Astrocyte of the hippocampus (primary cell): ENCODE data around the gene CTXND1.
"Not testable (repeated sequence)": the region's sequence is repeated elsewhere in the genome, so short reads cannot be mapped to it uniquely, and the experiment has no call there.

Experiments
- DNase-seq: peaks from one replicate; pipeline ENCODE4 v3.0.0; 2011; ENCODE audit warnings: low read depth, low spot score

Gene CTXND1

GRCh38 chr15:80252121-80252518, at the start of gene CTXND1:
CTXND1 (minus strand) TSS chr15:80252213; CDS start chr15:80201949, 50,264 bp downstream.
- DNase-seq = peak; percentile 45

DNA sequence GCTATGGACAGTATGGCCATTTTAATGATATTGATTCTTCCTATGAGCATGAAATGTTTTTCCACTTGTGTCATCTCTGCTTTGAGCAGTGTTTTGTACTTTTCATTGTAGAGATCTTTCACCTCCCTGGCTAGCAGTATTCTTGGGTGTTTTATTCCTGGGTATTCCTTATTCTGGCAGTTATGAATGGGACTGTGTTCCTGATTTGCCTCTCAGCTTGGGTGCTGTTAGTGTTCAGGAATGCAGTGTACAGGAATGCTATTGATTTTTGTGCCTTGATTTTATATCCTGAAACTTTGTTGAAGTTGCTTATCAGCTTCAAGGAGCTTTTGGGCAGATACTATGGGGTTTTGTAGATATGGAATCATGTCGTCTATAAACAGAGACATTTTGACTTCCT, 49.5 kb upstream of the CTXND1 start:
- DNase-seq = no peak

- not testable (repeated sequence) for DNase-seq
Observed at GRCh38 chr15:80295777-80296176, 43.8 kb upstream of the CTXND1 start.

DNA sequence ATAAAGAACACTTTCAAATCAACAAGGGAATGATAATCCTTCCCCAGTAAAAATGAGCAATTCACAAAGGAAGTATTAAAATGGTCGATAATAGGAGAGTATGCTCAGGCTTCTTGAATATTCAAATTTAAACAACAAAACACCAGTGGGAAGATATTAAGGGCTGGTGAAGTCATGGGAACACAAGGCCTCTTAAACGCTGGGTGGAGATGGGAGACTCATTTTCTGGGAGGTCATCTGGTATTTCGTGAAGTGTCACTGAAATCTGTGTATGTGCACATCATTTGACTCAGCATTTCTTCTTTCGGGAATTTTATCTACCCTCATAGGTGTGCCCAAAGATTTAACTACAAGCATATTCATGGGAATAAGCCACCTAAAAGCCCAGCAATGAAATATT, 40.1 kb upstream of the CTXND1 start:
- no peak for DNase-seq

- DNase-seq = not testable (repeated sequence)
Observed at GRCh38 chr15:80290891-80291290, 38.9 kb upstream of the CTXND1 start.

DNA sequence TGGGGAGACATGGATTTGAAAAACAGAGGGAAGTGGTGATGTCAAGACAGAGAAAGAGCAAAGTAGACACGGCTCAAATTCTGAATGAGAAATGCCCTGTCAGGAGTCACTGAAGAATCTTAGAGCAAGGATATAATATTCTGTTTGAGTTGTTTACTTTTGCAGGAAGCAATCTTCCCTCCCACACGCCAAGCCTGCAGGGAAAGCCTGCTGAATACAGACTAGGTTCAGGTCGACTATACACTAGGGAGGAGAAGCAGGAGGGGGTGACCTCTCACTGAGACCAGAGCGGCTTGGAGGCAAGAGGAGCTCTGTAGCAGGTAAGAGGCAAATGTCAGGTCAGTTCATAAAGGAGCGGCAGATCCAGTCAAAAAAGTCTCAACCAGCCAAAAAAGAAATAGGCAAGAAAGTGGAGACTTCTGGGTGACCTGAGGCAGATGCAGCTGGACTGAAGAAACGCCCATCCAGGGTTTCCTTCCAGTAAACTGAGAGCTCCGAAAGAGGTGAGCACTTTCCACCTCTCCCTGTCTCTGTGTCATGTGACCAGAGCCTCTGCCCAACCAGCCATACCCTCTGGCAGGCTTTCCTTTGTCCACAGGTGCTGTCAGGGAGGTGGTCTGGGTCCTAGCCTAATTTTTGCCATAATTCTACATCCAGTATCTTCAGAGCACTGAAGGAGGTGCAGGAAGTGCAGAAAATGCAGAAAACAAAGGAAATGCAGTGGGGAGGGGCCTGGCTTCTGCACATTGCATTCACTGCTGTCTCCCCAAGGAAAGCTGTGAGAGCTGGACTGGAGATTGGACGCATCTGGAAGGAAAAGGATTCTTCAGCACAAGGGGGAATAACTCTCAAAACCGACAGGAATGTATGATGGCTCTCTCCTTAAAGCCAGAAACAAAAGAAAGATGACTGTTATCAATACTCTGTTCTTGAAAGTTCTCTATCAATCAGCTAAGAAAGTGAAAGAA, 37.8 kb upstream of the CTXND1 start:
- DNase-seq = no peak

DNA sequence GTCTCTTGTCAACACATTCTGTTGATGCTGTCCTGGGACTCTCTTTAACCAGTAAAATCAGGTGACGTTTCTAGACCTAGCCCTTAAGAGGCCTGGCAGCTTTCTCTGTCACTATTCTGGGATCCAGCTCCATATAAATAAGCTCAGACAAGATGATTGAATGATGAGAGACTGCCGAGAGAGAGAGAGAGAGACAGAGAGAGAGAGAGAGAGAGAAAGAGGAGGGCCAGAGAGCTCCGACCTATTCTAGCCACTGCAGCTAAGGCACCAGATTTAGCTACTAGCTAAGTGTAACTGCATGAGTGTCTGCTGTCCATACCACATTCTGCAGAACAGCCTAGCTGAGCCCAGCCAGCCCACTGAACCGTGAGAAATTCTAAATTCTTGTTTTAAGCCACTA, 36.1 kb upstream of the CTXND1 start:
- DNase-seq = no peak

- DNase-seq = no peak
Observed at GRCh38 chr15:80286055-80286454, 34.0 kb upstream of the CTXND1 start.

- DNase-seq = no peak
Observed at GRCh38 chr15:80285379-80285778, 33.4 kb upstream of the CTXND1 start.

- no peak for DNase-seq
Observed at GRCh38 chr15:80283531-80283930, 31.5 kb upstream of the CTXND1 start.

GRCh38 chr15:80277147-80277546, 25.1 kb upstream of the CTXND1 start:
- DNase-seq = no peak

- peak; percentile 69 for DNase-seq
Observed at GRCh38 chr15:80275961-80276360, 23.9 kb upstream of the CTXND1 start.

- no peak for DNase-seq
Observed at GRCh38 chr15:80274996-80275395, 23.0 kb upstream of the CTXND1 start.

DNA sequence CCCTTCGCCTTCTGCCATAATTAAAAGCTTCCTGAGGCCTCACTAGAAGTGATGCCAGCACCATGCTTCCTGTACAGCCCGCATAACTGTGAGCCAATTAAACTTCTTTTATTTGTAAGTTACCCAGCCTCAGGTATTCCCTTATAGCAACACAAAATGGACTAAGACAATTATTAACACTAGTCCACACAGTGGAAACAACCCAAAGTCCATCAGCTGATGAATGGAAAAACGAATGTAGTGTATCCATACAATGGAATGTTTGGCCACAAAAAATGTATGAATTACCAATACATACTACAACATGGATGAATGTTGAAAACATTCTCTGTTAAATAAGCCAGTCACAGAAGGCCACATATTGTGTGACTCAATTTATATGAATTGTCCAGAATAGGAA, 22.5 kb upstream of the CTXND1 start:
- DNase-seq = no peak

DNA sequence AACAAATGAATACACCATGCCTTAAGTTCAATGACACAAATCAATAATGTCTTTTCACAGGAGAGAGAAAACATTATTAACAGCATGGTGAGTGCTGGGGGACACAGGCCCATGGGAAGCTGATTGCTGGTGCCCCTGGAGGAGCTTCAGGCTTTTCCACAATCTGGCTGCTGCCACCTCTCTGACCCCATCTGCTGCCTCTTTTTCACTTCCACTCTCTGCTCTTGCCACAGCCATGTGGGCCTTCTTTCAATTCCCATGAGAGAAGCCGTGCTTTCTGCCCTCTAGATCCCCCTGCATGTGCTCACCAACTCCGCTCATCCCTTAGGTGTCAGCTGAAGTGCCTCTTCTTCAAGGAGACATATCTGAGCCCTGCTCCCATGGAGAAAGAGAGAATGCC, 21.0 kb upstream of the CTXND1 start:
- DNase-seq = no peak

DNA sequence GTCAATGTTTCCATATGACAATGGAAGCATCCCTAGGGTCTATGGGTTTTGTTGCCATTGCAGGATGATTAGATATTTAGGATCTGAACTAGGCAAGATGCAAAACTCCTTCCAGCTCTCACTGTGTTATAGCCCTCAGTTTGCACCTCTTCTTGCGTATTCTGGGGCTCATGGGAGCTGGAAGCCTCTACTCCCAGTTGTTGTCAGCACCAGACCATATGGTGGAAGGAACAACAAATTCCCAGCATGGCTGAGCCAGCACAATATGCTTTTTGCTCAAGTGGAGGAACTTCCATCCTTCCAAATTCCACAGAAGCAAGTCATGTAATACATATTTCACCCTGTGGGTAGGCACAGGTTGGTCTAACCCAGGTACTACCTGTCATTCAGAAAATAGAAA, 18.5 kb upstream of the CTXND1 start:
- no peak for DNase-seq

DNA sequence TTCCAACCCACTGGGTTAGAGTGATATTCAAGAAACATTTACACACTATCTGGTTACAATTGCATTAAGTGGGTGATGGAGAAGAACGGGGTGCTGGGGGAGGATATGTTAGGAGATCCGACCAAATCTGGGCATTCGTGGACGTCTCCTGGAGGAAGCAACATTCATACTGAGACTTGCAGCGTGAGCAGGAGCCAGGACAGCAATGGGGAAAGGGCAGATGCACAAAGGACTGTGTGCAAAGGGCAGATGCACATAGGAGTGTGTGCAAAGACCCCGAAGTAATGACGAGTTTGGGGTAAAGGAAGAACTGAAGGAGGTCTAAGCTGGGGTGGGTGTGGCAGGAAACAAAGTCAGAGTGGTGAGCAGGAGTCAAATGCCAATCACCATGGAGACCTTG, 16.1 kb upstream of the CTXND1 start:
- no peak for DNase-seq

DNA sequence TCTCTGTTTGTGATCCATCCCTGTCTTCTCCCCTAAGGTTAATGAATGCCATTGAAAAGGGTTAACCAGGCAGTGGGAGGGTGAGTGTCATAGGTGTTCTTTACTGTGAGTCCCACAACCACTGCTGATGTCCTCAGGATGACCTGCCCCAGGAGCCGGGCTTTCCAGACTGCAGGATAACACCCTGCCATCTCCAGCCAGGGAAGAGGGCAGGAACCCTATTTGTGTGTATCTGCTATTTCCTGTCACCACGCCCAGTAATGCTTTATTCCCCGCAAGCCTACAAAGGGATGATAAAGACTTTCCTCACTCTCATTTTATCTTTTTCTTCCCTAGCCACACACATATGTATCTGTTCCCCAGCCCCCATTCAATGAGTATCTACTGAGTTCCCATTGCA, 15.6 kb upstream of the CTXND1 start:
- no peak for DNase-seq

- DNase-seq = no peak
Observed at GRCh38 chr15:80266745-80267144, 14.7 kb upstream of the CTXND1 start.

- DNase-seq = no peak
Observed at GRCh38 chr15:80266113-80266512, 14.1 kb upstream of the CTXND1 start.

GRCh38 chr15:80265021-80265420, 13.0 kb upstream of the CTXND1 start:
- no peak for DNase-seq

DNA sequence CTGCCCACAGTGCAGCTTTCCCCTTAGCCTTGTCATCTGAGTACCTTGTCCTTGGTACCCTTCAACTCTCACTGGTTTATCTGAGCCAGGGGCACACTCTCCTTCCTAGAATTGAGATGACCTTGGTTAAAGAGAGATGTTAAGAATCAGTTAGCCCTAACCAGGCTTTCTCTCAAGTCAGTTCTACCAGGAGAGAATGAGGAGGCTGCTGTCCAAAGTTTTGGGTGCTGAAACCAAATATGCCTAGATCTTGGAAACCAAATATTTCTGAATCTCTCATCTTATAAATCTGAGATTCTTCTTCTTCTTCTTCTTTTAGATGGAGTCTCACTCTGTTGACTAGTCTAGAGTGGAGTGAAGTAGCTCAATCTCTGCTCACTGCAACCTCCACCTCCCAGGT, 12.0 kb upstream of the CTXND1 start:
- DNase-seq = peak; percentile 56

DNA sequence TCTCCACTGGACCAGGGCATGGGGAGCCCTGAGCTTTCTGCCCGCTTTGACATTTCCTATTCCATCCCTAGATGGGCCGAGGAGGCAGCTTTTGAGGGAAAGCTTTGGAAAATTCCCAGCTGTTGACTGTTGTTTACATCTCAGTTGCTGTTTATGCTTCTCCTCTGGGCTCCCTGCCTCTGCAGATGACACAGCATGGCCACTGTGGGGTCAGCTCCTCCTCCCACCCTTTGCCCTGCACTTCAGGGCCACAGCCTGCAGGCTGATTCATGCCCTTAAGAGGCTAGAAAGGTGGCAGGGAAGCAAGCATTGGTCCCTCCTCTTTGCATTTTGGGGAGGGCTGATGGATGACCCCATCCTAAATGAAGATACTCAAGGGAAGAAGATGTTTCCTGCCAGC, 8.5 kb upstream of the CTXND1 start:
- no peak for DNase-seq
